ENCODE results near the gene DMRT3. TPM values are rescaled to one million over a fixed set of nuclear protein-coding genes. Genes with fewer than 3 reads are reported as not detected.

Gene DMRT3
- total RNA-seq, 2 donors from 2014 or later, result not detected

GRCh38 chr9:1001838-1002237, 25.4 kb downstream of the DMRT3 start:
- Histone ChIP-seq H3K9me3 (no peaks in the 10 kb centered on the region), H3K36me3 (no peaks in the 10 kb centered on the region), H3K4me1 (no peaks in the 10 kb centered on the region), H3K4me3 (no peak overlapping the region), H3K27ac (no peak overlapping the region), H3K27me3 (no peaks in the 10 kb centered on the region)
- TF ChIP-seq CTCF (IDR thresholded peaks at IDR 0.05), result no peak
- no peak for DNase-seq (ENCODE audit: low spot score)

GRCh38 chr9:1002678-1003077, 26.2 kb downstream of the DMRT3 start:
- DNase-seq (ENCODE audit: low spot score), result no peak
- H3K27ac ChIP-seq, result no peak overlapping the region
- no peak for TF ChIP-seq CTCF (IDR thresholded peaks at IDR 0.05)
- H3K4me3 ChIP-seq, result no peak overlapping the region
- H3K9me3 ChIP-seq, result no peaks in the 10 kb centered on the region
- H3K4me1 ChIP-seq, result no peaks in the 10 kb centered on the region
- H3K36me3 ChIP-seq, result no peaks in the 10 kb centered on the region
- H3K27me3 ChIP-seq, result no peaks in the 10 kb centered on the region

GRCh38 chr9:1005043-1005667, 28.7 kb downstream of the DMRT3 start:
- DNase-seq (ENCODE audit: low spot score), result no peak
- Histone ChIP-seq H3K36me3 (no peaks in the 10 kb centered on the region), H3K4me3 (no peak overlapping the region), H3K27ac (no peak overlapping the region), H3K4me1 (peaks cover 0 to 3% of the 10 kb centered on the region in 2 donors), H3K27me3 (no peaks in the 10 kb centered on the region), H3K9me3 (no peaks in the 10 kb centered on the region)
- peak; percentile 23 to 66 for TF ChIP-seq CTCF (IDR thresholded peaks at IDR 0.05)

- Histone ChIP-seq H3K36me3 (no peaks in the 10 kb centered on the region), H3K4me3 (no peak overlapping the region), H3K27ac (no peak overlapping the region), H3K4me1 (peaks cover 0 to 3% of the 10 kb centered on the region in 2 donors), H3K9me3 (no peaks in the 10 kb centered on the region), H3K27me3 (no peaks in the 10 kb centered on the region)
- TF ChIP-seq CTCF (IDR thresholded peaks at IDR 0.05), result no peak
- no peak for DNase-seq (ENCODE audit: low spot score)
Observed at GRCh38 chr9:1007312-1007711, 30.9 kb downstream of the DMRT3 start.

- Histone ChIP-seq H3K27ac (no peak overlapping the region), H3K4me3 (no peak overlapping the region), H3K27me3 (no peaks in the 10 kb centered on the region), H3K36me3 (no peaks in the 10 kb centered on the region), H3K4me1 (peaks cover 0 to 3% of the 10 kb centered on the region in 2 donors), H3K9me3 (no peaks in the 10 kb centered on the region)
- no peak for TF ChIP-seq CTCF (IDR thresholded peaks at IDR 0.05)
- no peak for DNase-seq (ENCODE audit: low spot score)
Observed at GRCh38 chr9:1008216-1008615, 31.8 kb downstream of the DMRT3 start.
